ENCODE measurements around the gene PIGR. TPM values are rescaled to one million over a fixed set of nuclear protein-coding genes. Genes with fewer than 3 reads are reported as not detected.

The PIGR gene
- total and polyA plus RNA-seq, 2 donors (not counting 3 experiments of a cell fraction or from before 2014, with no cell fraction given) = not detected

GRCh38 chr1:206915030-206915735 lies 31.1 kb downstream of the PIGR start:
- Histone ChIP-seq H3K9me3 (replicated peaks; ENCODE audit: control insufficient read depth, insufficient read depth, low read length) (no peaks in the 10 kb centered on the region), H3K79me2 (ENCODE audit: control insufficient read depth, insufficient read depth, low read length) (no peaks in the 10 kb centered on the region), H3K4me2 (ENCODE audit: insufficient read depth, low read length) (no peak overlapping the region), H3K27ac (ENCODE audit: insufficient read depth, low read depth, low read length) (no peak overlapping the region), H4K20me1 (replicated peaks; ENCODE audit: control insufficient read depth, extremely low read depth, insufficient read depth, low read length) (no peaks in the 10 kb centered on the region), H3K36me3 (ENCODE audit: control insufficient read depth in 2 of 2, extremely low read depth in 1 of 2, insufficient read depth in 2 of 2, low read length in 2 of 2) (no peaks in the 10 kb centered on the region), H3K27me3 (ENCODE audit: control insufficient read depth in 2 of 2, insufficient read depth in 2 of 2, low read length in 2 of 2) (peaks cover 14 to 16% of the 10 kb centered on the region in 2 experiments), H3K9me1 (replicated peaks; ENCODE audit: control insufficient read depth, extremely low read depth, insufficient read depth, low read length) (no peaks in the 10 kb centered on the region), H2AFZ (ENCODE audit: low read depth, low read length) (no peak overlapping the region), H3K9ac (replicated peaks; ENCODE audit: extremely low read depth, insufficient read depth, low read length) (no peak overlapping the region), H3K4me1 (ENCODE audit: control insufficient read depth, extremely low read depth, insufficient read depth, low read length) (no peaks in the 10 kb centered on the region), H3K4me3 (replicated peaks in 1 of 3; ENCODE audit: insufficient read depth in 1 of 3, low read depth in 1 of 3, low read length in 3 of 3) (no peak overlapping the region)
- intact Hi-C loops (cut with micrococcal nuclease) = loop anchor here (10.0 kb wide), 1 partner anchor 420 kb away; no protein-coding TSS in a partner anchor
- BruUV-seq (replicated peaks) = no TSS peak
- POLR2A ChIA-PET = no interaction called here
- no peak for FAIRE-seq
- dilution Hi-C loops (cut with MboI; ENCODE audit: extremely low pct_ligation_motif_present, low sequenced_read_pairs) = no loop called here
- TF ChIP-seq FOS (IDR thresholded peaks at IDR 0.05; ENCODE audit: borderline replicate concordance, insufficient read depth, low read length) (no peak), MYC (IDR thresholded peaks at IDR 0.05; ENCODE audit: low read depth, low read length) (no peak), POLR2A (IDR thresholded peaks at IDR 0.05; ENCODE audit: low read depth, low read length) (no peak), EZH2 (IDR thresholded peaks at IDR 0.05; ENCODE audit: borderline replicate concordance, low read depth, low read length, severe bottlenecking) (no peak), CTCF (IDR thresholded peaks at IDR 0.05; ENCODE audit: extremely low read depth in 1 of 2, insufficient read depth in 1 of 2, low read depth in 1 of 2, low read length in 2 of 2) (no peak), MAX (IDR thresholded peaks at IDR 0.05; ENCODE audit: insufficient read depth, insufficient read length) (no peak), GATA2 (IDR thresholded peaks at IDR 0.05; ENCODE audit: insufficient read depth, insufficient read length, low read depth, low read length) (no peak), POLR2AphosphoS5 (IDR thresholded peaks at IDR 0.05; ENCODE audit: insufficient read depth, low read depth, low read length) (no peak), JUN (IDR thresholded peaks at IDR 0.05; ENCODE audit: borderline replicate concordance, insufficient read depth, insufficient read length, low read depth) (no peak)
- no peak for DNase-seq (ENCODE audit: low read depth, low spot score)
- CTCF ChIA-PET = interaction anchor here (1.6 kb wide), 1 partner anchor 180 kb away, joined by 3 read pairs; no protein-coding TSS in a partner anchor

Measured in endothelial cell of umbilical vein (primary cell).